Ovary (tissue), 3 donors: ENCODE results near the gene CD81.

ENCODE experiments used
- CTCF ChIP-seq, 3 donors: fragments of 450-650 bp in 2 of 3; fragments of 200-600 bp in 1 of 3; IDR thresholded peaks; one replicate each; pipeline versions ENCODE4 v1.5.1 to v1.8.0; 2016 to 2022; ENCODE audit warnings: antibody characterized with exemption in 3 of 3, mild to moderate bottlenecking in 1 of 3
- EP300 ChIP-seq: sonication (generic); formaldehyde crosslinking; IDR thresholded peaks from one replicate; pipeline ENCODE4 v1.6.1; 2017; ENCODE audit warnings: antibody characterized with exemption
- POLR2A ChIP-seq: fragments of 450-650 bp; IDR thresholded peaks from one replicate; pipeline ENCODE4 v1.6.1; 2017; ENCODE audit warnings: antibody characterized with exemption, mild to moderate bottlenecking, moderate library complexity
- donor health status: DM: no; HTN: no; CAD: no.

- TF ChIP-seq POLR2A (no peak), CTCF (IDR thresholded peaks at IDR 0.05) (no peak), EP300 (no peak)
These were observed 30.4 kb upstream of the CD81 start for GRCh38 chr11:2346586-2347307.
